Measurements from ENCODE around the gene PRR33. TPM values are rescaled to one million over a fixed set of nuclear protein-coding genes. Genes with fewer than 3 reads are reported as not detected.
"Not testable (repeated sequence)": the region's sequence is repeated elsewhere in the genome, so short reads cannot be mapped to it uniquely, and the experiment has no call there.

PRR33 gene
- polyA plus RNA-seq, 3 donors = 0.04 to 0.07 (median 0.07) TPM

DNA sequence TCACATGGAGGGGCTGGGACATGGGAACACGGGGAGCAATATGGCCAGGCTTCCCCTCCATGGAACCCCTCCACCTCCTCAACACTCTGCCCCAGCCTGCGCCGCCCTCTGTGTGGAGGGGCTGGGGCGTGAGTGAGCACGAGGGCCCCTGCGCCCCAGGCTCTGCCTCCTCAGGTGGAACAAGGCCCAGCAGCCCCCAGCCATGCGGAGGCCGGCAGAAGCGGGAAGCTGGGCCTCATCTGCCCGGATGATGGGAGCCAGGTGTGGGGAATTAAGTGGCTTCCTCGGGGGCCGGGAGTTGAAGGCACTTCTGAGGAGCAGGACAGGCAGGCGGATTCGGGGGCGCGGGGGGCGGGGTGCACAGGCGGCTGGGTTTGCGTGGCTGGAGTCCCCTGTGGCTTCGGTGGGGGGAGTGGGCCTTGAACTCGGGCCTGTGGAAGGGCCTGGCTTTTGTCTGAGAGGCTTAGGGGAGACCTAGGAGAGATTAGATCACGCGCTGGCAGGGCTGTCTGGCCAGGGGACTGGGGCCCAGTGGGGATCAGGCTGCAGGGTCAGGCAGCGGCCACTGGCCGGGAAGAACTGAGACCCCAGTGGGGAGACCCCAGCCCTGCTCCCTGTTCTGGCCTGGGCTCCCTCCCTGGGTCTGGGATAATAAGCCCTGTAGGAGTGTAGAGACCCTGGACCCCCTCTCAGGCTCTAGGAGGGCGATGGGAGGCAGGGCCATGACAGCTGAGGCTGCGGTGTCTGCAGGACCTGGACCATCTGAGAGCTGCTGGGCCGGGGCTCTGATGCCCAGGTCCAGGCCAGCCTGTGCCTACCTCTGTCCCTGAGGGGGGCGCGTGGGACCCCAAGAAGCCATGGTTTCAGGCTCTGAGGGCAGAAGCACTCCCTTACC is 13.3 kb downstream of the PRR33 start:
- DNase-seq (ENCODE audit: low read depth in 3 of 3, low spot score in 2 of 3) = no peak

DNA sequence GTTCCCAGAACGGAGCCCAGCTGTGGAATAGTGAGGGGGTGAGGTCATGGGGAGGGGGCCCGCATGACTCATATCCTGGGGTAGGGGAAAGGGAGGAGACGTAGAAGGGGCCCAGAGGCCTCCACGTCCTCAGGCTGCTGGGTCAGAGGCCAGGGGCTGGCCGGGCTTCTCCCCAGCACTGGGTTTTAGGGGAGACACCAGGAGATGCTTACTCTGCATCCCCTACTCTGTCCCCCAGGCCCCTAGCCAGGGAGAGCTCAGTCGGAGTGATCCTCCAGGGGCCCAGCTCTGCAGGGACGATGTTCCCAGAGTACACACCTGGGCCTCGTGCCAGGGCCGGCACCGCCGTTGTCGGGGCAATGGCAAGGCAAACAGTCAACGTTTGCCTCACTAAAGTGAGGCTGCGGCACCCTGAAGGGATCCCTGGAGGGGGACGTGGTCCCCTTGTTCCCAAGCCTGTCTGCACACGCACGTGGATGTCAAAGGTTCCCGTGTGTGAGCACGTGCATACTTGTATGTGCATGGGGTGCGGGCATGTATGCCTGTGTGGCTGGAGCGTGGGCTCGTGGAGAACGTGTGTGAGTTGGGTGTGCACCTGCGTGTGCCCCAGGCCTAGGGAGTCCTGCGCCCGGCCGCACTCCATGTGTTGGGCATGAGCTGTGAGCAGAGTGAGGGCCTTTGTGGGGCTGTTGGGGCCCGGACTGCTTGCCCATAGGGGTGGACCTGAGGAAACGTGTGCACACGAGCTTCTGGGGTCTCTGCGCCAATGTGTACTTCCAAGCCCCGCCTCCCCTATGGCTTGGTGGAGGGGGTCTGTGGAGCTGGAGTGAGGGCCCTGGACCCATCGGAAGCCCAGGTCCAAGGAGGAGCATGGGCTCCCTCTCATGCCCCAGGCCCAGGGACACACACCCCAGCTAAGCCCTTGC is 14.2 kb downstream of the PRR33 start:
- no peak for DNase-seq (ENCODE audit: low read depth in 3 of 3, low spot score in 2 of 3)

DNA sequence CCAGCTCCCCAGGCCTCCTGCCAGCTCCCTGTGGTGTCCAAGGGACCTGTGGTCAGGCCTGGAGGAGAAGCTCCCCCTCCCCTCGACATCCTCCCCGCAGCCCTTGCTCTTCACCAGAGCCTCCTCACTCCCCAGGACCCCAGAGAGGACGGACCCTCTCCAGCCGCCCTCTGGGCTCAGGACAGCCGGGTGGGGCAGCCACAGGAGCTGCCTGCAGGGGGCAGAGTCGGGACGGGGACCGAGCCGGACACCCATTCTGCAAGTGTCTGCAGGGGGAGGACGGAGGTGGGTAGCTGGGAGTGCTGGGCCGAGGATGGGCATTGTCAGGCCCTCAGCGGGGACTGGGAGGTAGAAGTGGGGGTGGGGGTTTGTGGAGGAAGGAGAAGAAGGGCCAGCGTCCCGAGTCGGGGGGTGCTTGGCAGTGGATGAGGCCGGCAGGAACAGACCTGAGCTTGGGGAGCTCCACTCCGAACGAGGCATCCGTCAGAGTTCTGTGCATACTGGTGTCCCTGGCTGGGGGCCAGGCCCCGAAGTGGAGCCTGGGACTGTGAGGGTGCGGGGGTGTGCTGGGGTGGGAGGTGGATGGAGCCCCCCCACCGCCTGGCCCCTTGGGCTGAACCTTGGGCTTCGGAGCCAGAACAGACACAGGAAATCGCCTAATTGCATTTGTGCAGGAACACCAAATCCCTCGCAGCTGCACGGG is 15.2 kb downstream of the PRR33 start:
- no peak for DNase-seq (ENCODE audit: low read depth in 3 of 3, low spot score in 2 of 3)

DNA sequence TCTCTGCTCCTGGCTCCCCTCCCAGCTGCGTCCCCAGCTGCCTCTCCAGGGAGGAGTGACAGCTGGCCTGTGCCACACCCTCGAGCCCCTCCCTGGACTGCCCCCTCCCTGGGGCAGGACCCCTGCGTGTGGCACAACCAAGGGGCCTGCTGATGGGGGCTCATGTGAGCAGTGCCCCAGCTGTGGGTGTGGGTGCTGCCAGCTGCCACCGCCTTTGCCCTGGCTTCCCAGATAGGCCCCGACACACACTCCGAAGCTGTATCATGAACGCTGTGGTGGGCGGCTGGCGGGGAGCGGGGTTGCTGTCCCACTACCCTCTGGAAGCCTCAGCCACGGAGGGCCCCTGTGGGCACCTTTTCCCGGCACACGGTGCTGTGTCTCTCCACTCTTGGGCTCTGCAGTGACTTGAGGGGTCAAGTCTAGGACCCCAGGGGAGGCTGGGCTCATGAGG is 15.8 kb downstream of the PRR33 start:
- not testable (repeated sequence) for DNase-seq (ENCODE audit: low read depth in 3 of 3, low spot score in 2 of 3)

DNA sequence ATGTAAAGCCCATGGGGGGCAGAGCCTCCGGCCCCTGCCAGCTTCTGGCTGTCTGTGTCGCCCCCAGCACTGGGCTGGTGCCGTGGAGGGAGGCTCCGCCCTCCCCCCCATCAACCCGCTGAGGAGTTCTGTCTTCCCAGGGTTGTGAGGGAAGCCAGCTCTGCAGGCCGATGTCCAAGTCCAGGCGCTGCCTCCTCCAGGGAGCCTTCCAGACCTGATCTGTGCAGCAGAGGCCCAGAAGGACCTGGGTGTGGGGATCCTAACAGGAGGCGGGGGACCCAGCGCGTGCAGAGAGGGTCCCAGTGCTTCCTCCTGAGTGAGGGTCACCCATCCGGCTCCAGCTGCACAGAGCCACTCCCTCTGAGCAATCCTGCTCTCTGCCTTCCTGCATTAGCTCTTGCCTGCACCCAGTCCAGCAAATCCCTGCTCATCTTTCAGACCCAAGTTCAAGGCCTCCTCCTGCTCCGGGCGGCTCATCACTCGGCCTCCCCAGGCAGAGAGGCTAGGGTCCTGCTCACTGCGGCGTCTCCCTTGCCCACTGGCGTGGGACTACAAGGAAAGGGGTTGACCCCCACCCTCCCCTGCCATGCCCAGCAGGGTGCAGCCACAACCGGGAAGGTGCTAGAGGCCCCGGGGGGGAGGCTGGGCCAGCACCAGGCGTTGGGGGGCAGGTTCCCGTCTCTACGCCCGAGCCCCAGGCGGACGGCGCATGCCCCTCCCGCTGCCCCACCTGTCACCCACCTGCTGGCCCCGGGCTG is 16.4 kb downstream of the PRR33 start:
- no peak for DNase-seq (ENCODE audit: low read depth in 3 of 3, low spot score in 2 of 3)

DNA sequence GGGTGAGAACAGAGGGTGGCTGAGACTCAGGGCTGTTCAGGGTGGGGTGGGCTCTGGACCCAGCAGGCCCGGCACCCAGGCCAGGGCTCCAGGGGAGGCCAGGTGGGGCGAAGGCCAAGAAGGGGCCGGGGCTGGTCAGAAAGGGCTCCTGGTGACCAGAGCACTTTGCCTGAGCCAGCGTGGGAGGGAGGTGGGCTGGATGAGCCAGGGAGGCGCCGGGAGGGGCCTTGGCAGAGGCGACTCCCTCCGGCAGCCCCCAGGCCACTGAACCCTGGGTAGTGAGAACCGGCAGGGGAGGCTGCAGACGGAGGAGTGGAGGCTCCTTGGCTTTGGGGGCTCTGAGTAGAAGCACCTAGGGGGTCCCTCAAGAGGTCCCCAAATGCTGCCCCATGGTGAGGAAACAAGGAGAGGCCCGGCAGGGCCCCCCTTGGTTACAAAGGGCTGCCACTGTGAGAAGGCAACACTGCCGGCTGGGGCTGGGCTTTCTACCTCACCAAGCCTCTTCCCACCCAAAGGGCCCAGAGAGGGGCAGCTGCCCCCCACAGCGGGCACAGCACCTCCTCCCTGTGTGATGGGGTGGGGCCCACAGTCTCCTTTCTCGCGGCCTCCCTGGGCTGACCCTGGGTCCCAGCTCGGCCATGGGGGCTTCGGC is 17.1 kb downstream of the PRR33 start:
- not testable (repeated sequence) for DNase-seq (ENCODE audit: low read depth in 3 of 3, low spot score in 2 of 3)

DNA sequence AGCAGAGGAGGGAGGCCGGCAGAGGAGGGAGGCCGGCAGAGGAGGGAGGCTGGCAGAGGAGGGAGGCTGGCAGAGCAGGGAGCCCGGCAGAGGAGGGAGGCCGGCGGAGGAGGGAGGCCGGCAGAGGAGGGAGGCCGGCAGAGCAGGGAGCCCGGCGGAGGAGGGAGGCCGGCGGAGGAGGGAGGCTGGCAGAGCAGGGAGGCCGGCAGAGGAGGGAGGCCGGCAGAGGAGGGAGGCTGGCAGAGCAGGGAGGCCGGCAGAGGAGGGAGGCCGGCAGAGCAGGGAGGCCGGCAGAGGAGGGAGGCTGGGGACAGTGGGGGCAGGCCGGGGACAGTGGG is 17.9 kb downstream of the PRR33 start:
- not testable (repeated sequence) for DNase-seq (ENCODE audit: low read depth in 3 of 3, low spot score in 2 of 3)

DNA sequence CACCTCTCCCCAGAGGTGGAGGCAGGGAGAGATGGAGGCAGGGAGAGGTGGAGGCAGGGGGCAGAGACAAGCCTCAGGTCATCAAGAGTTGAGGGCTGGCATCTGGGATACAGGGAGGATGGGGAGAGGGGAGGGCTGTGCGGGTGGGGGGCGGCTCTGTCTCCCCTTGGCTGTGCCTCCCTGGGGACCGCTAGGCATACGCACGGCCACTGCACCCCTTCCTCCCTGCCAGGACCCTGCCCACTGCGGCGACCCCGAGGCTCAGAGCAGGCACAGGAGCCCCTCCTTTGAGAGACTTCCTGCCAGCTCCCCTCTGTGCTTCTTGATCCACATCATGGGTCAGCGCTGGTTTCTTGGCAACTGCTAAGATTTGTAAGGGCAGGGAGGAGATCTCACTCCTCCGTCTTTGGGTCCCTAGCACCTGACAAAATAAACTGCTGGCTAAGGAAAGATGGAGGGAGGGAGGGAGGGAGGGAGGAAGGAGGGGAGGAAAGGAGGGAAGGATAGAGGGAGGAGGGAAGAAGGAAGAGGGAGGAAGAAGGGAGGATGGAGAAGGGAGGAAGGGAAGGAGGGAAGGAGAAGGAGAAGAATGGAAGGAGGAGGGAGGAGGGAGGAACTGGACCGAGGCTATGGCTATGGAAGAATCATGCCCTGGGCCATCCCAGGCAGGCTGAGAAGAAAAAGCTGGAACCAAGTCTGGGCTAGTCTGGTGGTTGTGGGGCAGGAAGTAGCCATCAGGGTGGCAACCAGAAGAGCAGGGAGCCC is 18.5 kb downstream of the PRR33 start:
- peak in 2 of 3 donors; percentile 62 to 82 for DNase-seq (ENCODE audit: low read depth in 3 of 3, low spot score in 2 of 3)

DNA sequence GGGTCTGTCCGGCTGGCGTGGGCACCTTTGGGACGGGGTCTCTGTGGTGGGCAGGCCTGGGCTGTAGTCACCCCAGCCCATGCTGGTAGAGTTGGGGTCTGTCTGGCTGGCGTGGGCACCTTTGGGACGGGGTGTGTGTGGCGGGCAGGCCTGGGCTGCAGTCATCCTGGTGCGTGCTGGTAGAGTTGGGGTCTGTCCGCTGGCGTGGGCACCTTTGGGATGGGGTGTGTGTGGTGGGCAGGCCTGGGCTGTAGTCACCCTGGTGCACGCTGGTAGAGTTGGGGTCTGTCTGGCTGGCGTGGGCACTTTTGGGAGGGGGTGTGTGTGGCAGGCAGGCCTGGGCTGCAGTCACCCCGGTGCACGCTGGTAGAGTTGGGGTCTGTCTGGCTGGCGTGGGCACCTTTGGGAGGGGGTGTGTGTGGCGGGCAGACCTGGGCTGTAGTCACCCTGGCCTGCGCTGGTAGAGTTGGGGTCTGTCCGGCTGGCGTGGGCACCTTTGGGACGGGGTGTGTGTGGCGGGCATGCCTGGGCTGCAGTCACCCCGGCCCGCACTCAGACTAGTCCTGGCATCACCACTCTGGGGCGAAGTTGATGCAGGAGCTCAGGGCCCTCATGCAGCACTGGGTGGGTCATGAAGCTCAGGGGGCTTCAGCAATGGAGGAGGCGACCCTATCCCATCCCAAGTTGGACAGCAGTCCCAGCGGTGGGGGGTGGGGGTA is 19.3 kb downstream of the PRR33 start:
- no peak for DNase-seq (ENCODE audit: low read depth in 3 of 3, low spot score in 2 of 3)

DNA sequence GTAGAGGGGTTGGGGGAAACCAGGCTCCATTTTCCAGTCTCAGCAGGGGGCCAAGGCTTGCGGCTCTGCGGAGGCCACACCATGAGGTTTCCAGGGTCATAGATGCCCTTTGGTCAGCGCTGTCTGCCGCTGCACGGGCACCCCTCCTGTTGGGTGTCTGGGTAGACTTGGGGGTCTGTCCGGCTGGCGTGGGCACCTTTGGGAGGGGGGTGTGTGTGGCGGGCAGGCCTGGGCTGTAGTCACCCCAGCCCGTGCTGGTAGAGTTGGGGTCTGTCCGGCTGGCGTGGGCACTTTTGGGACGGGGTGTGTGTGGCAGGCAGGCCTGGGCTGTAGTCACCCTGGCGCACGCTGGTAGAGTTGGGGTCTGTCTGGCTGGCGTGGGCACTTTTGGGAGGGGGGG is 20.2 kb downstream of the PRR33 start:
- no peak for DNase-seq (ENCODE audit: low read depth in 3 of 3, low spot score in 2 of 3)

DNA sequence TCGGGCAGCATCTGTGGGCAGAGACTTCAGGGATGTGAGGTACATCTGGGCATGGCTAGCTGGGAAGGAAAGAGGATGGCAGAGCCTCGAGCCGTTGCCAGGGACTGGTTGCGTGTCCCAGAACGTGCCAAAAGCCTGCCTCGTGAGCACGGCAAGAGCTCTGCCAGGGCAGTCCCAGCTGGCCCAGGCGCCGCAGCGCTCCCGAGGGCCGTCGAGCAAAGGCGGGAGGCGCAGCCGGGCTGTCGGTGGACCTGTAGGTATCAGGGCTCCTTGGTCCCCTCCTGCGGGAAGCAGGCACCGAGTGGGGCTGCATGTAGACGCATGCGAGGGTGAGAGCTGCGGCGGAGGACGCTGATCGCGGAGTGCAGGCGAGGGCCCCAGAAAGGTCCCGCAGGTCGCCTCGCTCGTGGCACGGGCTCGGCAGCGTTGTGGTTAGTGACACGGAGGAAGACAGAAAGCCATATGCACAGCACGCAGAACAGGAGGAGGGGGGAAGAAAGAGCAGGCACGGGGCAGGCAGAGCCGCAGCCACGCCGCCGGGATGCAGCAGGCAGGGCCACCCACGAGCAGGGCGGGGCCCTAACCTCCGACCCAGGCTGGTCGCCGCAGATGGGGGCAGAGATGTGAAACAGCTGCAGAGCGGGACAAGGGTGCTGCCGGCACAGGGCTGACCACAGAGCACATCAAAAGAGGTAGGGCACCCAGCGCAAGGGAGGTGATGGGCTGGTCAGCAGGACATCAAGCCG is 20.8 kb downstream of the PRR33 start:
- DNase-seq (ENCODE audit: low read depth in 3 of 3, low spot score in 2 of 3) = no peak

DNA sequence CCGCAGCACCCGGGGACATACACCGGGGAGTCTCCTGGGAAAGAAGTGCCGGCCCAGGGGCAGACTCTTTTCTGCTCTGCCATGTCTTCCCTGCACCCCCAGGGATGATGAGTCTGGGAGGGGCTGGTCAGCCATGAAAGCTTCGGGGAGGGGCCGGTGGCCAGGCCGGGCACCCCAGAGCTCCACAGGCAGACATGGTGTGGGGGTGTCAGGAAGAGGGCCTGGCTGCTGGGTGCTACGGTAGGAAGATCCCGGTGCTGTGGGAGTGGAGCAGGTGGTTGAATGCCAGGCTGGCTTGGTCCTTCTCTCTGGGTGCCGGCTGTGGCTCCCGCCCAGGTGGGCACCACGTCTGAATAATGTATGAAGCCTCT is 21.4 kb downstream of the PRR33 start:
- DNase-seq (ENCODE audit: low read depth in 3 of 3, low spot score in 2 of 3) = no peak

DNA sequence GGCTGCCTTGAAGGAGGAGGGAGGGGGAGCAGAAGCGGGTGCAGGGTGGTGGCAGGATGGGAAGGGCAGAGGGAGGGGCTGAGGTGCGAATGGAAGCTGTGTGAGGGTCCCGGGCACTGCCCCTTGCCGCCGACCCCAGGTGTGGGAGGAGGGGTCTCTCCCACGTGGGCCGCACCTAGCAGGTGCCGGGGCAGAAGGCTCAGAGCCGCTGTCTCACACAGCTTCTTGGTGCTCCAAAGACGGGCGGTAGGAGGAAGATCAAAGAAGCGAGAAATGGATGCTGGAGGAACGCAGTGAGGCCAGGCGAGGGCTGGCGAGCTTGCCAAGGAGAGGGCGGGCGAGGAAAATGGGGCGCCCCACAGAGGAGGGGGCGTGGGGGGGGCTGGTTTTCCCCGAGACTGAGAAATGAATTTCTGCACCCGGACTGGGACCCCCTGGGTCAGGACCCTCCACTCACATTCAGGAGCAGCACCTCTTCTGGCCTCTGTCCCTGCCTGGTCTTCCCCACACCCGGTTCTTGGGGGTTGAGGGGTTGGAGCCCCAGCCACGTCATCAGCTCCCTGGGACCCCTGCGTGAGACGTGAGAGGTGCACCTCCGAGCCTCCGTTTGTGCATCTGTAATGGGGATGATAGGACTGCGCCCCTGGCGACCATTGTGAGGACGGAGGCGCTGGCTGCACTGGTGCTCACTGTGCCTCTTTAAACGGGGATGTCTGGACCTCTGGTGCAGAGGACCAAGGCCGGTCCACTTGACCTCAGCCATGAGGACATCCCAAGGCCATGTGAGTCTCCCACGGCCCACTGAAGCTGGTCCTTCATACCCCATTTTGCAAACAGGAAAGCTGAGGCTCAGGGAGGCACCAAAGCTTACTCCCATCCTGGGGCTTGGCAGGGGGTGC is 22.0 kb downstream of the PRR33 start:
- no peak for DNase-seq (ENCODE audit: low read depth in 3 of 3, low spot score in 2 of 3)

DNA sequence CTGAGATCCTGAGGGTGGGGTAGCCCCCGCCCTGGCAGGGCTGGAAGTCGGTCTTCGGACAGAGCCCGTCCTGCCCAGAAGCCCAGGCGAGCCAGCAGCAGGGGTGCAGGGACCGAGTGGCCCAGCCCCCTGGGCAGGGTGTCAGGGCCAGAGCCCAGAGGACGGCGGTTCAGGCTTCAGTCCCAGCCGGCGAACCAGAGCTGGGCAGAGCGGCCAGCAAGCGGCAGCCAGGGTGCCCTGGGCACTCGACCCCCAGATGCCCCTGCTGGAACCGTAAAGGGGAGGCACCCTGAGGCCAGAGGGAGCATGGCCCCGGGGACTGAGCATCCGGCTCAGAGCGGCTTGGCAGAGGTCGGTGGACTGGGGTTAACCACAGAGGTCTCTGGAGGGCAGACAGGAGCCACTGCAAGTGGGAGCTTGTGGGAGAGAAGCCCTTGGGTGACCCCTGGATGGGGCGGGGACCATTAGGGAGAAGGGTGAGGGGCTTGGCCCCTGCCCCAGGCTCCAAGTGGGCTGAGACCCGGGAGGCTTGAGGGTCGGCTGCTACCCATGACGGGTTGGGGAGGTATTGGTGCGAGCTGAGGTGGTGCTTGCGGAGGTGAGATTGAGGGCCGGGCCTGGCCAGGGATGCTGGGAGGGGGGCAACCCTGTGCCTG is 22.9 kb downstream of the PRR33 start:
- no peak for DNase-seq (ENCODE audit: low read depth in 3 of 3, low spot score in 2 of 3)

DNA sequence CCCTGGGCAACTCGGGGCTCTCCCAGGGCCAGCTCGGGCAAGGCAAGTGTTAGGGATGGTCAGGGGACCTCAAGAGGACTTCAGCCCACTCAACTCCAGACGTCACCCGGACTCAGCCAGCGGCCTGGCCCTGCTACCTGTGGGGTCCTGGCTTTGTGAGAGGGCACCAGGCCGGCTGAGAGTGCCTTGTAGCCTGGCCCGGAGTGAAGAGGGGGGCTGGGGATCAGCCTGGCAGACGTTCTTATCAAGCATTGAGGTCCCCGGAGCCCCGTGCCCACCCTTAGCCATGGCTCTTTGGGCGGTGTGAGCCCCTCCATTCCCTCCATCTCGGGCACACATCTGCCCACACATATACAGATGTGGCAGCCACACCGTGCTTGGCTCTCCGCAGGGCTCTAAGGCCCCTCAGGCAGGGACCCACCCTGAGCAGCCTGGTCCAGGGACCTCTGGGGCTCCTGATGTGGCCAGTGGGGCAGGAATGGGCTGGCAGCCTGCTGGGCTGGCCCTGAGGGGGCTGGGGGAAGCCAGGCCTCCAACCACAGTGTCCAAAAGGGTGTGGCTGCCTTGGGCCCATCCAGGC is 23.5 kb downstream of the PRR33 start:
- no peak for DNase-seq (ENCODE audit: low read depth in 3 of 3, low spot score in 2 of 3)

DNA sequence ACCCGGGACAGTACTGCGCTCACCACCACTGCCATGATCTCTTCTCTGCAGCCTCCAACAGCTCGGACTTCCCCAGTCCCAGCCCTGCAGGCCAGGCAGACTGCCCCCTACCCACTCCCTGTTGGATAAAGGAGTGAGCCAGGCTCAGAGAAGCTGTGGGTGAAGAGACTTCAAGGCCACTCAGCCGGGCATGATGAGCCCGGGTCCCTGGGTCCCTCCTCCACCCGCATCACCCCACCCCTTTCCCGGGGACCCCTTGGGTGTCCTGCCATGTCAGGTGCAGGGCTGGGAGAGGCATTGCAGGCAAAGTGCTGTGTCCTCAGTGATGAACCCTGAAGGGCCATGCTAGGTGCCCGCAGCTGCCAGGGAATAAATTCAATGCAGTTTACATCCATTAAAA is 24.3 kb downstream of the PRR33 start:
- no peak for DNase-seq (ENCODE audit: low read depth in 3 of 3, low spot score in 2 of 3)

Measured in right renal cortex interstitium (tissue), 3 donors.